Measurements from ENCODE around the gene DAB2IP. TPM values are rescaled to one million over a fixed set of nuclear protein-coding genes. Genes with fewer than 3 reads are reported as not detected.
A peak's percentile ranks its signal among the peaks of the same experiment; 100 is the strongest.

The DAB2IP gene
- total RNA-seq, 1 donor from 2014 or later, result 24.3 TPM

GRCh38 chr9:121670431-121670830 lies 19.0 kb downstream of the DAB2IP start:
- Histone ChIP-seq H3K4me3 (no peak overlapping the region), H4K20me1 (ENCODE audit: low read depth) (peaks cover 49% of the 10 kb centered on the region), H2AFZ (replicated peaks) (no peak overlapping the region), H3K79me2 (ENCODE audit: low read depth) (peaks cover 49% of the 10 kb centered on the region), H3F3A (ENCODE audit: low read depth) (no peaks in the 10 kb centered on the region), H3K27me3 (no peaks in the 10 kb centered on the region), H3K9me3 (ENCODE audit: low read depth) (no peaks in the 10 kb centered on the region), H3K9ac (no peak overlapping the region), H3K4me2 (no peak overlapping the region), H3K27ac (no peak overlapping the region), H3K36me3 (no peaks in the 10 kb centered on the region), H3K4me1 (no peaks in the 10 kb centered on the region)
- DNase-seq (ENCODE audit: low spot score), result no peak
- H3K27me3 Mint-ChIP-seq (ENCODE audit: insufficient read depth, low read depth), result peaks cover 6% of the 10 kb centered on the region
- H3K9me3 Mint-ChIP-seq, result no peaks in the 10 kb centered on the region
- H3K4me3 Mint-ChIP-seq, result no peak overlapping the region
- H3K36me3 Mint-ChIP-seq, result peaks cover 17% of the 10 kb centered on the region
- H3K4me1 Mint-ChIP-seq, result peaks cover 20% of the 10 kb centered on the region
- TF ChIP-seq CTCF (IDR thresholded peaks at IDR 0.05) (no peak), EZH2 (IDR thresholded peaks at IDR 0.05) (no peak), EZH2phosphoT487 (IDR thresholded peaks at IDR 0.05) (no peak)
- no peak overlapping the region for H3K27ac Mint-ChIP-seq

DNA sequence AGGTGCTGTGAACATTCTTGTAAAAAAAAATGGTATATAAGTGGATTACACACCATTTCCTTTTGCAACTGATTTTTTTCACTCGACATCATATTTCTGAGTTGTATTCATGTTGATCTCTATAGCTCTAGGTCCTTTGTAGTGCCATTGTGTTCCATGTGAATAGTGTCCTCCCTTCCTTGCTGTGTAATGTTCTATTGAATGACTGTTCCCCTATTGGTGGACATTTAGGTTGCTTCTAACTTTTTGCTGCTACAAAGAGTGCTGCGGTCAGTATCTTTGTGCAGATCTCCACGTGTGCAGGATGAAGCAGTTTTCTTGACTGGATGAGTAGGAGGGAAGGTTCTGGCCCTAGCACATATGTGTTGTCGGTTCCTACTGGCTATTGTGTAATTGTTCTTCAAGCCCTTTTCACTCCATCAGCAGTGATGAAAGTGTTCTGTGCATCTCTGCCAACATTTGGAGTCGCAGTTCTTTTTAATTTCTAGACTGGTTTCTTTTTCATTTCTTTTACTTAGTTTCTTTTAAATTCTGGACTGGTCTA lies 20.2 kb downstream of the DAB2IP start:
- no peaks in the 10 kb centered on the region for H3K36me3 ChIP-seq
- no peak overlapping the region for H3K27ac Mint-ChIP-seq
- peaks cover 61% of the 10 kb centered on the region for H4K20me1 ChIP-seq (ENCODE audit: low read depth)
- no peak overlapping the region for H3K27ac ChIP-seq
- no peaks in the 10 kb centered on the region for H3K9me3 Mint-ChIP-seq
- no peaks in the 10 kb centered on the region for H3K27me3 ChIP-seq
- no peaks in the 10 kb centered on the region for H3K4me1 ChIP-seq
- H3F3A ChIP-seq (ENCODE audit: low read depth), result no peaks in the 10 kb centered on the region
- no peak overlapping the region for H2AFZ ChIP-seq (replicated peaks)
- TF ChIP-seq EZH2 (IDR thresholded peaks at IDR 0.05), result no peak
- no peak for TF ChIP-seq CTCF (IDR thresholded peaks at IDR 0.05)
- TF ChIP-seq EZH2phosphoT487 (IDR thresholded peaks at IDR 0.05), result no peak
- H3K27me3 Mint-ChIP-seq (ENCODE audit: insufficient read depth, low read depth), result peaks cover 2% of the 10 kb centered on the region
- no peak for DNase-seq (ENCODE audit: low spot score)
- H3K36me3 Mint-ChIP-seq, result peaks cover 12% of the 10 kb centered on the region
- no peak overlapping the region for H3K4me3 Mint-ChIP-seq
- H3K4me1 Mint-ChIP-seq, result peaks cover 30% of the 10 kb centered on the region
- H3K9ac ChIP-seq, result no peak overlapping the region
- H3K4me2 ChIP-seq, result no peak overlapping the region
- no peak overlapping the region for H3K4me3 ChIP-seq
- H3K9me3 ChIP-seq (ENCODE audit: low read depth), result no peaks in the 10 kb centered on the region
- H3K79me2 ChIP-seq (ENCODE audit: low read depth), result peaks cover 52% of the 10 kb centered on the region

DNA sequence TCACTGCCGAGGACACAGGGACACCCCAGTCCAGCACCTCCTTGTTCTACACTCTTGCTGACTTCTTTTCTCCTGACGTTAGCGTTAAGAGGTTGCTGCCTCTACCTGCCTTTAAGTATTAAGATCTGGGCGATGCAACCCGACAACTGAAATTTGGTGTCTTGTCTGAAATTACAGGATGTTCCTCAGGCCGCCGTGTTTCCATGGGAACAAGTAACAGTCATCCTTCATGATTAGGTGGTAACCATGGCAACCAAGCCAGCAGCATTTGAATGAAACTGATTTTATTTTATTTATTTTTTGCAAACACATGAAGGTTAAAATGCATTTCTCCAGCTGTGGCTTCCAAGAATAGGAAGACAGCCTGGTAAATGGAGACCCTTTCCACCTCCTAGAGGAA lies 20.8 kb downstream of the DAB2IP start:
- H3K4me1 ChIP-seq, result no peaks in the 10 kb centered on the region
- H3K9me3 ChIP-seq (ENCODE audit: low read depth), result no peaks in the 10 kb centered on the region
- Mint-ChIP-seq H3K27me3 (ENCODE audit: insufficient read depth, low read depth) (peaks cover 2% of the 10 kb centered on the region), H3K4me3 (no peak overlapping the region), H3K9me3 (no peaks in the 10 kb centered on the region), H3K27ac (peak overlapping the region; percentile 38), H3K4me1 (peaks cover 30% of the 10 kb centered on the region), H3K36me3 (peaks cover 12% of the 10 kb centered on the region)
- H3F3A ChIP-seq (ENCODE audit: low read depth), result no peaks in the 10 kb centered on the region
- no peak overlapping the region for H3K4me2 ChIP-seq
- H3K79me2 ChIP-seq (ENCODE audit: low read depth), result peaks cover 56% of the 10 kb centered on the region
- DNase-seq (ENCODE audit: low spot score), result no peak
- H4K20me1 ChIP-seq (ENCODE audit: low read depth), result peaks cover 67% of the 10 kb centered on the region
- no peak overlapping the region for H3K9ac ChIP-seq
- H3K4me3 ChIP-seq, result no peak overlapping the region
- H2AFZ ChIP-seq (replicated peaks), result no peak overlapping the region
- H3K27me3 ChIP-seq, result no peaks in the 10 kb centered on the region
- TF ChIP-seq CTCF (IDR thresholded peaks at IDR 0.05) (no peak), EZH2phosphoT487 (IDR thresholded peaks at IDR 0.05) (no peak), EZH2 (IDR thresholded peaks at IDR 0.05) (no peak)
- no peaks in the 10 kb centered on the region for H3K36me3 ChIP-seq
- H3K27ac ChIP-seq, result no peak overlapping the region

All from neural progenitor cell (in vitro differentiated cells).